SU-DHL-6 (cell line): ENCODE results near the gene U2AF1L4.
A peak's percentile ranks its signal among the peaks of the same experiment; 100 is the strongest.

Source experiments
- H2AFZ ChIP-seq: fragments of 200-600 bp; sonication (generic); 2 replicates; pipeline ENCODE4 v1.6.1; 2014; ENCODE audit warnings: low read depth, mild to moderate bottlenecking, moderate library complexity, mixed read lengths, antibody characterized with exemption, low read length; ENCODE audit not compliant: severe bottlenecking
- H3F3A ChIP-seq: fragments of 200-600 bp; shearing (Covaris generic); 2 replicates; pipeline ENCODE4 v1.6.0; 2016; ENCODE audit warnings: antibody characterized with exemption, mild to moderate bottlenecking; ENCODE audit not compliant: insufficient read depth
- H3K27ac ChIP-seq: fragments of 200-600 bp; sonication (generic); 2 replicates; pipeline ENCODE4 v1.5.1; 2016; ENCODE audit warnings: low read depth, mild to moderate bottlenecking, low read length, moderate library complexity, mixed read lengths
- H3K27me3 ChIP-seq: fragments of 200-600 bp; sonication (generic), shearing (Covaris generic); 2 replicates; pipeline ENCODE4 v1.6.0; 2014; ENCODE audit warnings: mild to moderate bottlenecking, low read length
- H3K36me3 ChIP-seq: fragments of 200-600 bp; sonication (generic); 2 replicates; pipeline ENCODE4 v1.6.1; 2014; ENCODE audit warnings: mild to moderate bottlenecking, low read length, mixed read lengths
- H3K4me2 ChIP-seq: fragments of 300-600, 200-600 bp; shearing (Covaris generic), sonication (generic); 2 replicates; pipeline ENCODE4 v1.6.0; 2014; ENCODE audit warnings: low read length, low read depth, mild to moderate bottlenecking; ENCODE audit not compliant: poor library complexity, severe bottlenecking
- H3K4me3 ChIP-seq: fragments of 200-600 bp; sonication (generic); 2 replicates; pipeline ENCODE4 v1.5.1; 2014; ENCODE audit warnings: antibody characterized with exemption, low read length, mild to moderate bottlenecking, mixed read lengths; ENCODE audit not compliant: insufficient read depth, poor library complexity, severe bottlenecking
- H3K79me2 ChIP-seq: fragments of 200-600 bp; sonication (generic); 2 replicates; pipeline ENCODE4 v1.6.1; 2014; ENCODE audit warnings: mild to moderate bottlenecking, low read length, moderate library complexity; ENCODE audit not compliant: insufficient read depth
- H3K9ac ChIP-seq: fragments of 200-600 bp; sonication (generic); 2 replicates; pipeline ENCODE4 v1.7.0; 2014; ENCODE audit warnings: mild to moderate bottlenecking, low read length
- H3K9me2 ChIP-seq: fragments of 200-600 bp; sonication (generic); replicated peaks from 2 replicates; pipeline ENCODE4 v1.6.1; 2014; ENCODE audit warnings: low read length; ENCODE audit not compliant: insufficient read depth
- H3K9me3 ChIP-seq: fragments of 200-600 bp; sonication (generic); 2 replicates; pipeline ENCODE4 v1.6.1; 2014; ENCODE audit warnings: low read length, mixed read lengths; ENCODE audit not compliant: insufficient read depth
- H4K20me1 ChIP-seq: fragments of 200-600 bp; sonication (generic); 2 replicates; pipeline ENCODE4 v1.6.1; 2014; ENCODE audit warnings: low read depth, mild to moderate bottlenecking, antibody characterized with exemption, low read length, moderate library complexity, mixed read lengths
- CTCF ChIP-seq: fragments of 200-600 bp; sonication (generic); IDR thresholded peaks from one replicate; pipeline ENCODE4 v1.5.1; 2017; ENCODE audit warnings: antibody characterized with exemption, mild to moderate bottlenecking, low read length, moderate library complexity; ENCODE audit not compliant: insufficient read depth, poor library complexity, severe bottlenecking
- EZH2phosphoT487 ChIP-seq: fragments of 200-600 bp; sonication (generic), shearing (Covaris generic); conservative IDR thresholded peaks from 2 replicates; pipeline ENCODE4 v1.6.1; 2018; ENCODE audit warnings: mild to moderate bottlenecking, antibody characterized with exemption, low read length, moderate library complexity, mixed read lengths

Gene U2AF1L4

GRCh38 chr19:35741203-35741515 is 4.1 kb downstream of the U2AF1L4 start:
- Histone ChIP-seq H3K27ac (peak overlapping the region; percentile 92), H3K9me2 (no peaks in the 10 kb centered on the region), H3K9me3 (no peaks in the 10 kb centered on the region), H3F3A (peaks cover 13% of the 10 kb centered on the region), H4K20me1 (no peaks in the 10 kb centered on the region), H2AFZ (no peak overlapping the region), H3K36me3 (no peaks in the 10 kb centered on the region), H3K4me2 (peak overlapping the region; percentile 89), H3K4me3 (peak overlapping the region; percentile 50), H3K79me2 (peaks cover 5% of the 10 kb centered on the region), H3K9ac (peak overlapping the region; percentile 60), H3K27me3 (no peaks in the 10 kb centered on the region)
- TF ChIP-seq CTCF (no peak), EZH2phosphoT487 (no peak)

GRCh38 chr19:35740423-35741202 is 4.6 kb downstream of the U2AF1L4 start:
- H3K9me3 ChIP-seq: no peaks in the 10 kb centered on the region
- H2AFZ ChIP-seq: peak overlapping the region; percentile 45
- no peaks in the 10 kb centered on the region for H3K36me3 ChIP-seq
- no peaks in the 10 kb centered on the region for H4K20me1 ChIP-seq
- no peaks in the 10 kb centered on the region for H3K9me2 ChIP-seq
- peak overlapping the region; percentile 89 for H3K4me2 ChIP-seq
- H3K27ac ChIP-seq: peak overlapping the region; percentile 92
- TF ChIP-seq CTCF (no peak), EZH2phosphoT487 (no peak)
- H3K79me2 ChIP-seq: no peaks in the 10 kb centered on the region; the same call in 1 of the 2 replicates
- no peaks in the 10 kb centered on the region for H3K27me3 ChIP-seq
- peak overlapping the region; percentile 60 for H3K9ac ChIP-seq
- H3K4me3 ChIP-seq: peak overlapping the region; percentile 69
- peaks cover 13% of the 10 kb centered on the region for H3F3A ChIP-seq

GRCh38 chr19:35740108-35740422 is 5.2 kb downstream of the U2AF1L4 start:
- Histone ChIP-seq H3K27me3 (no peaks in the 10 kb centered on the region), H3K9ac (peak overlapping the region; percentile 60), H3K27ac (peak overlapping the region; percentile 33), H3K4me2 (peak overlapping the region; percentile 89), H3K9me2 (no peaks in the 10 kb centered on the region), H3F3A (peaks cover 13% of the 10 kb centered on the region), H4K20me1 (no peaks in the 10 kb centered on the region), H3K4me3 (peak overlapping the region; percentile 69), H2AFZ (peak overlapping the region; percentile 45), H3K36me3 (no peaks in the 10 kb centered on the region), H3K79me2 (no peaks in the 10 kb centered on the region), H3K9me3 (no peaks in the 10 kb centered on the region)
- TF ChIP-seq CTCF (no peak), EZH2phosphoT487 (no peak)
